Stomach smooth muscle (tissue), 2 donors: ENCODE results near the gene COL26A1.

Experiments used
- H3K27ac ChIP-seq: one replicate; pipeline ENCODE4 v1.7.0; 2013; ENCODE audit warnings: mild to moderate bottlenecking, low read length, inconsistent platforms
- H3K27me3 ChIP-seq, 2 donors: one replicate each; pipeline ENCODE4 v1.7.0; 2013; ENCODE audit warnings: low read length in 2 of 2; ENCODE audit not compliant: insufficient read depth in 2 of 2, control insufficient read depth in 1 of 2
- H3K36me3 ChIP-seq, 2 donors: one replicate each; pipeline ENCODE4 v1.7.0; 2013; ENCODE audit warnings: low read length in 2 of 2; ENCODE audit not compliant: control insufficient read depth in 2 of 2, insufficient read depth in 2 of 2
- H3K4me1 ChIP-seq: one replicate; pipeline ENCODE4 v1.7.0; 2013; ENCODE audit warnings: low read length; ENCODE audit not compliant: control insufficient read depth, insufficient read depth
- H3K4me3 ChIP-seq, 2 donors: one replicate each; pipeline ENCODE4 v1.7.0; 2013; ENCODE audit warnings: low read length in 2 of 2
- H3K9ac ChIP-seq, 2 donors: one replicate each; pipeline ENCODE4 v1.7.0; 2013; ENCODE audit warnings: low read length in 2 of 2, mild to moderate bottlenecking in 1 of 2
- H3K9me3 ChIP-seq, 2 donors: one replicate each; pipeline ENCODE4 v1.7.0; 2013; ENCODE audit warnings: low read length in 2 of 2; ENCODE audit not compliant: control insufficient read depth in 2 of 2
- donor health status: healthy.
- donor health status: Pancreatic carcinoma.

COL26A1 gene

GRCh38 chr7:101362334-101363195 is at the start of gene COL26A1:
Gene COL26A1, plus strand, starts transcription at chr7:101362875. Its CDS starts 158 bp downstream, at chr7:101363033.
- H3K9ac ChIP-seq = peak within 1 kb of the TSS in 1 of 2 donors; percentile 58
- H3K27me3 ChIP-seq = peaks cover 0 to 3% of the 10 kb centered on the region in 2 donors

GRCh38 chr7:101315336-101315735 is 47.3 kb upstream of the COL26A1 start:
- no peak overlapping the region for H3K4me3 ChIP-seq
- H3K27me3 ChIP-seq = no peaks in the 10 kb centered on the region
- peaks cover 10 to 12% of the 10 kb centered on the region in 2 donors for H3K36me3 ChIP-seq
- H3K9me3 ChIP-seq = peaks cover 0 to 2% of the 10 kb centered on the region in 2 donors
- H3K27ac ChIP-seq = no peak overlapping the region
- no peaks in the 10 kb centered on the region for H3K4me1 ChIP-seq
- H3K9ac ChIP-seq = no peak overlapping the region

More at GRCh38 chr7:101362334-101363195, at the start of gene COL26A1:
- no peak within 1 kb of the TSS for H3K27ac ChIP-seq
- H3K9me3 ChIP-seq = no peaks in the 10 kb centered on the region
- no peaks in the 10 kb centered on the region for H3K36me3 ChIP-seq
- peak within 1 kb of the TSS; percentile 55 to 79 for H3K4me3 ChIP-seq
- H3K4me1 ChIP-seq = peaks cover 9% of the 10 kb centered on the region

GRCh38 chr7:101319401-101319800 is 43.3 kb upstream of the COL26A1 start:
- no peak overlapping the region for H3K9ac ChIP-seq

GRCh38 chr7:101321491-101322401 is 40.9 kb upstream of the COL26A1 start, which contains the start of gene IFT22:
Gene IFT22, minus strand, starts transcription at chr7:101321812. Its CDS starts 103 bp downstream, at chr7:101321709.
- H3K27ac ChIP-seq = peak within 1 kb of the TSS; percentile 66
- peaks cover 13% of the 10 kb centered on the region for H3K4me1 ChIP-seq
- no peaks in the 10 kb centered on the region for H3K9me3 ChIP-seq
- H3K4me3 ChIP-seq = peak within 1 kb of the TSS; percentile 91 to 94
- peak within 1 kb of the TSS; percentile 85 to 88 for H3K9ac ChIP-seq
- no peaks in the 10 kb centered on the region for H3K27me3 ChIP-seq
- H3K36me3 ChIP-seq = peaks cover 2 to 5% of the 10 kb centered on the region in 2 donors

More at GRCh38 chr7:101319401-101319800, 43.3 kb upstream of the COL26A1 start:
- H3K27ac ChIP-seq = no peak overlapping the region
- H3K9me3 ChIP-seq = no peaks in the 10 kb centered on the region
- H3K4me1 ChIP-seq = peaks cover 13% of the 10 kb centered on the region
- H3K4me3 ChIP-seq = no peak overlapping the region
- H3K27me3 ChIP-seq = no peaks in the 10 kb centered on the region
- peaks cover 10 to 12% of the 10 kb centered on the region in 2 donors for H3K36me3 ChIP-seq

GRCh38 chr7:101328159-101328558 is 34.5 kb upstream of the COL26A1 start:
- no peak overlapping the region for H3K27ac ChIP-seq
- H3K9ac ChIP-seq = no peak overlapping the region
- H3K4me3 ChIP-seq = no peak overlapping the region
- H3K4me1 ChIP-seq = no peaks in the 10 kb centered on the region
- H3K9me3 ChIP-seq = no peaks in the 10 kb centered on the region
- H3K27me3 ChIP-seq = no peaks in the 10 kb centered on the region
- no peaks in the 10 kb centered on the region for H3K36me3 ChIP-seq

- Histone ChIP-seq H3K4me3 (no peak overlapping the region), H3K4me1 (no peaks in the 10 kb centered on the region), H3K9ac (no peak overlapping the region), H3K36me3 (no peaks in the 10 kb centered on the region), H3K27ac (no peak overlapping the region), H3K27me3 (no peaks in the 10 kb centered on the region), H3K9me3 (no peaks in the 10 kb centered on the region)
These were observed 32.6 kb upstream of the COL26A1 start for GRCh38 chr7:101330011-101330484.

- no peaks in the 10 kb centered on the region for H3K27me3 ChIP-seq
- no peaks in the 10 kb centered on the region for H3K36me3 ChIP-seq
- H3K27ac ChIP-seq = no peak overlapping the region
- no peak overlapping the region for H3K9ac ChIP-seq
- H3K9me3 ChIP-seq = no peaks in the 10 kb centered on the region
- H3K4me3 ChIP-seq = no peak overlapping the region
- H3K4me1 ChIP-seq = no peaks in the 10 kb centered on the region
These were observed 30.6 kb upstream of the COL26A1 start for GRCh38 chr7:101332026-101332425.

GRCh38 chr7:101333912-101334311 is 28.8 kb upstream of the COL26A1 start:
- Histone ChIP-seq H3K4me3 (no peak overlapping the region), H3K9me3 (no peaks in the 10 kb centered on the region), H3K36me3 (no peaks in the 10 kb centered on the region), H3K4me1 (no peaks in the 10 kb centered on the region), H3K27me3 (no peaks in the 10 kb centered on the region), H3K9ac (no peak overlapping the region), H3K27ac (no peak overlapping the region)

GRCh38 chr7:101340379-101340778 is 22.3 kb upstream of the COL26A1 start:
- Histone ChIP-seq H3K9me3 (no peaks in the 10 kb centered on the region), H3K27me3 (no peaks in the 10 kb centered on the region), H3K9ac (no peak overlapping the region), H3K4me1 (no peaks in the 10 kb centered on the region), H3K27ac (no peak overlapping the region), H3K4me3 (no peak overlapping the region), H3K36me3 (no peaks in the 10 kb centered on the region)

- H3K36me3 ChIP-seq = no peaks in the 10 kb centered on the region
- no peak overlapping the region for H3K27ac ChIP-seq
- H3K4me3 ChIP-seq = no peak overlapping the region
- H3K4me1 ChIP-seq = no peaks in the 10 kb centered on the region
- H3K27me3 ChIP-seq = no peaks in the 10 kb centered on the region
- H3K9ac ChIP-seq = no peak overlapping the region
- no peaks in the 10 kb centered on the region for H3K9me3 ChIP-seq
These were observed 19.8 kb upstream of the COL26A1 start for GRCh38 chr7:101342892-101343291.
